HepG2 (cell line): ENCODE data around the gene GNG2. TPM values are rescaled to one million over a fixed set of nuclear protein-coding genes. Genes with fewer than 3 reads are reported as not detected.

Experiments
- ATAC-seq: fragments of 200-7000 bp; cut with Tn5 transposase; 3 replicates; pipeline ENCODE4 v1.9.1; 2020; ENCODE audit warnings: mild to moderate bottlenecking, moderate library complexity
- BruUV-seq: library from RNA; stranded (reverse); fragments of 400-500 nt; replicated peaks from 2 replicates; lab custom pipeline; 2021; lab: Mats Ljungman, UMichigan
- CTCF ChIA-PET: fragments of 300-600 bp; formaldehyde crosslinking; extraction: SDS; loops from one replicate; lab custom pipeline; 2021; ENCODE audit warnings: low total read pairs, inconsistent platforms, low intra/inter-chr PET ratio; lab: Yijun Ruan, JAX
- POLR2A ChIA-PET: fragments of 350-600 bp; sonication (Branson Sonifier 250); formaldehyde crosslinking; loops from one replicate; lab custom pipeline; 2020; ENCODE audit warnings: antibody characterized with exemption, inconsistent platforms; lab: Yijun Ruan, JAX
- DNase-seq: peaks from one replicate; pipeline ENCODE4 v3.0.0-alpha.2; 2015; ENCODE audit warnings: low spot score
- FAIRE-seq: peaks from 3 replicates; lab custom pipeline; 2011; peaks lifted over from hg19 to GRCh38; lab: Jason Lieb, UNC
- H2AFZ ChIP-seq: one replicate; pipeline ENCODE4 v1.6.1; 2011; ENCODE audit warnings: low read length, inconsistent platforms
- H3K27ac ChIP-seq: fragments of 300-600 bp; 3 replicates; pipeline ENCODE4 v1.8.0; 2011; ENCODE audit warnings: mixed run types, mild to moderate bottlenecking, mixed read lengths, low read length, inconsistent platforms; ENCODE audit not compliant: insufficient read depth; ENCODE audit errors: extremely low read length
- H3K27me3 ChIP-seq, 2 experiments: fragments of 200-600 bp in 1 of 2; 2 replicates in 1 of 2; 3 replicates in 1 of 2; pipeline versions ENCODE4 v1.6.0 to v1.8.0; 2011; ENCODE audit warnings: low read length in 2 of 2, mild to moderate bottlenecking in 2 of 2, moderate library complexity in 2 of 2, inconsistent platforms in 1 of 2; ENCODE audit not compliant: insufficient read depth in 2 of 2, control insufficient read depth in 1 of 2
- H3K36me3 ChIP-seq, 2 experiments: fragments of 200-600 bp in 1 of 2; replicated peaks in 1 of 2; 2 replicates in 1 of 2; 3 replicates in 1 of 2; pipeline versions ENCODE4 v1.5.1 to v1.8.0; 2011; ENCODE audit warnings: low read length in 2 of 2, inconsistent platforms in 1 of 2; ENCODE audit not compliant: insufficient read depth in 2 of 2, control insufficient read depth in 1 of 2
- H3K4me1 ChIP-seq: 2 replicates; pipeline ENCODE4 v1.5.1; 2012; ENCODE audit warnings: low read length, inconsistent platforms; ENCODE audit not compliant: insufficient read depth
- H3K4me2 ChIP-seq: 2 replicates; pipeline ENCODE4 v1.6.0; 2011; ENCODE audit warnings: low read depth, low read length, inconsistent platforms
- H3K4me3 ChIP-seq, 3 experiments: fragments of 200-600 bp in 1 of 3; sonication (generic), shearing (Covaris generic) in 1 of 3; replicated peaks in 1 of 3; 2 replicates each; pipeline ENCODE4 v1.5.1; 2011 to 2016; ENCODE audit warnings: low read length in 3 of 3, inconsistent platforms in 2 of 3, low read depth in 2 of 3, mild to moderate bottlenecking in 2 of 3, control low read depth in 1 of 3, mixed read lengths in 1 of 3; ENCODE audit not compliant: insufficient read depth in 1 of 3
- H3K79me2 ChIP-seq: one replicate; pipeline ENCODE4 v1.6.1; 2011; ENCODE audit warnings: low read length, inconsistent platforms; ENCODE audit not compliant: insufficient read depth
- H3K9ac ChIP-seq: 2 replicates; pipeline ENCODE4 v1.6.0; 2011; ENCODE audit warnings: mild to moderate bottlenecking, low read depth, low read length, inconsistent platforms; ENCODE audit not compliant: insufficient read depth
- H3K9me3 ChIP-seq: 2 replicates; pipeline ENCODE4 v1.5.1; 2012; ENCODE audit warnings: mild to moderate bottlenecking, low read length
- H4K20me1 ChIP-seq: 2 replicates; pipeline ENCODE4 v1.6.0; 2011; ENCODE audit warnings: inconsistent platforms, mild to moderate bottlenecking, low read length, moderate library complexity; ENCODE audit not compliant: insufficient read depth
- GPN1 ChIP-seq: sonication (generic); formaldehyde crosslinking; IDR thresholded peaks from 2 replicates; pipeline ENCODE4 v1.5.1; 2020; ENCODE audit warnings: missing genetic modification reagents, borderline replicate concordance
- HNRNPH1 ChIP-seq: fragments of 200-400 bp; formaldehyde crosslinking; optimal IDR thresholded peaks from 2 replicates; pipeline ENCODE3; 2017; ENCODE audit warnings: mild to moderate bottlenecking, low read depth, low read length
- NR3C1 ChIP-seq: sonication (generic); formaldehyde crosslinking; IDR thresholded peaks from 2 replicates; pipeline ENCODE4 v1.4.0; 2020; ENCODE audit warnings: missing genetic modification reagents
- ONECUT2 ChIP-seq: sonication (generic); formaldehyde crosslinking; IDR thresholded peaks from 2 replicates; pipeline ENCODE4 v1.4.0; 2020; ENCODE audit warnings: missing genetic modification reagents
- RCOR2 ChIP-seq: IDR thresholded peaks from 2 replicates; pipeline ENCODE4 v1.6.1; 2016; ENCODE audit warnings: missing biosample characterization, missing genetic modification reagents
- REPIN1 ChIP-seq: sonication (generic); formaldehyde crosslinking; IDR thresholded peaks from 2 replicates; pipeline ENCODE4 v1.8.0; 2022; ENCODE audit warnings: missing genetic modification reagents, low read depth, mild to moderate bottlenecking, borderline replicate concordance
- RERE ChIP-seq: IDR thresholded peaks from 2 replicates; pipeline ENCODE4 v1.6.1; 2016; ENCODE audit warnings: low read depth, missing genetic modification reagents, missing compliant biosample characterization
- REXO4 ChIP-seq: sonication (generic); formaldehyde crosslinking; IDR thresholded peaks from 2 replicates; pipeline ENCODE4 v1.8.0; 2022; ENCODE audit warnings: missing genetic modification reagents, mild to moderate bottlenecking, borderline replicate concordance
- RXRA ChIP-seq: sonication (generic); formaldehyde crosslinking; IDR thresholded peaks from 2 replicates; pipeline ENCODE4 v1.5.1; 2020; ENCODE audit warnings: missing genetic modification reagents
- SNRNP70 ChIP-seq: fragments of 200-400 bp; formaldehyde crosslinking; IDR thresholded peaks from 2 replicates; pipeline ENCODE4 v1.6.1; 2017; ENCODE audit warnings: mild to moderate bottlenecking, low read depth, low read length, moderate library complexity
- SPEN ChIP-seq: sonication (generic); formaldehyde crosslinking; IDR thresholded peaks from 2 replicates; pipeline ENCODE4 v1.5.1; 2020; ENCODE audit warnings: low read depth, mild to moderate bottlenecking, missing genetic modification reagents
- ZNF704 ChIP-seq: sonication (generic); formaldehyde crosslinking; IDR thresholded peaks from 2 replicates; pipeline ENCODE4 v1.8.1; 2023; ENCODE audit warnings: mild to moderate bottlenecking, inconsistent platforms, moderate library complexity, missing genetic modification reagents, borderline replicate concordance
- WGBS: methylation state at CpG from one replicate; pipeline ENCODE4 v1.1.6; 2017; ENCODE audit warnings: low lambda C conversion rate; 5-methylcytosine and 5-hydroxymethylcytosine counted together
- in situ Hi-C: cut with HindIII; loops from 2 replicates; pipeline ENCODE4 v1.10.0; 2017; ENCODE audit warnings: low pct_unique_long_range_greater_than_20kb; ENCODE audit not compliant: extremely low pct_ligation_motif_present
- intact Hi-C: fragments of 100-400 bp; cut with micrococcal nuclease; formaldehyde crosslinking; loops from one replicate; pipeline ENCODE4 v1.10.0; 2022; ENCODE audit not compliant: unreplicated experiment
- polyA plus RNA-seq, 8 experiments: library from polyadenylated mRNA; depleted of rRNA in 3 of 8; stranded (reverse) in 7 of 8; unstranded in 1 of 8; fragments of >200 nt; fragmentation: Illumina TruSeq in 4 of 8; extraction: Trizol in 4 of 8; gene quantifications; 2 replicates each; pipeline versions ENCODE4 v1.2.1 to v1.2.3, GENCODE V29; 2011 to 2016; ENCODE audit warnings: low read depth in 4 of 8, missing spikeins in 1 of 8, mixed read lengths in 1 of 8; ENCODE audit not compliant: insufficient read depth in 1 of 8
- total RNA-seq, 5 experiments: library from RNA; depleted of rRNA; stranded (reverse); fragments of >200 nt; fragmentation: Illumina TruSeq; extraction: Trizol; gene quantifications; 2 replicates each; pipeline ENCODE4 v1.2.3, GENCODE V29; 2016; ENCODE audit warnings: low read depth in 1 of 5

GNG2 gene
- total and polyA plus RNA-seq, 2 of the 13 experiments (the other 11 are each of a cell fraction or from before 2014, with no cell fraction given): not detected

DNA sequence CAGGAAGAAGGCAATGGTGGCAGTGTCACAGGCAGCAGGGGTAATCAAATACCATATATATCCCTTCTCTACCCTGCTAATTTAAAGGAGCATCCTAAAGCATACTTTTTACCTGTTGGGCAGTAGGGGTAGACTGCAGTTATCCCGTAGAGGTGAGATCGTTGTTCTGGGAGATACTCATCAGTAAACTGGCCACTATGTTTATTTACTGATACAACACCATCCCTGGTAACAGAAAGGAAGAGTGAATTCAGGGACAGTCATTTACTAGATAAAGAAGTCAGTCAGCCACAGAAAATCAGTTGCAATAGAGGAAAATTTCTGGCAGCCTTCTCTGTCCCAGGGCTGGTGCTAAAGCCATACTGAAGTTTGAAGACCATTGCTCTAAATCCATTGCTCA, 145.2 kb downstream of the GNG2 start:
- ChIA-PET POLR2A (no interaction called here), CTCF (no interaction called here)
- no peak overlapping the region for H2AFZ ChIP-seq
- BruUV-seq: no TSS peak
- no peaks in the 10 kb centered on the region for H3K27me3 ChIP-seq
- no peak overlapping the region for H3K27ac ChIP-seq
- WGBS: 96% methylated on average over 2 of the region's 2 CpGs
- H3K9ac ChIP-seq: no peak overlapping the region
- peaks cover 24 to 94% of the 10 kb centered on the region in 2 experiments for H3K36me3 ChIP-seq
- intact Hi-C loops: no loop called here
- TF ChIP-seq REXO4 (CRISPR knock-in tag) (no peak), RXRA (CRISPR knock-in tag) (no peak), ONECUT2 (CRISPR knock-in tag) (no peak), REPIN1 (no peak), GPN1 (no peak), SNRNP70 (no peak), SPEN (CRISPR knock-in tag) (no peak), NR3C1 (CRISPR knock-in tag) (no peak)
- no peaks in the 10 kb centered on the region for H4K20me1 ChIP-seq
- no peak for FAIRE-seq
- in situ Hi-C loops: no loop called here
- no peak for ATAC-seq
- DNase-seq: no peak
- 0 out of 2 replicates have a peak, but pooled peaks cover 6% of the 10 kb centered on the region for H3K4me1 ChIP-seq
- H3K4me2 ChIP-seq: no peak overlapping the region
- no peaks in the 10 kb centered on the region for H3K79me2 ChIP-seq
- H3K9me3 ChIP-seq: no peaks in the 10 kb centered on the region
- H3K4me3 ChIP-seq: no peak overlapping the region

DNA sequence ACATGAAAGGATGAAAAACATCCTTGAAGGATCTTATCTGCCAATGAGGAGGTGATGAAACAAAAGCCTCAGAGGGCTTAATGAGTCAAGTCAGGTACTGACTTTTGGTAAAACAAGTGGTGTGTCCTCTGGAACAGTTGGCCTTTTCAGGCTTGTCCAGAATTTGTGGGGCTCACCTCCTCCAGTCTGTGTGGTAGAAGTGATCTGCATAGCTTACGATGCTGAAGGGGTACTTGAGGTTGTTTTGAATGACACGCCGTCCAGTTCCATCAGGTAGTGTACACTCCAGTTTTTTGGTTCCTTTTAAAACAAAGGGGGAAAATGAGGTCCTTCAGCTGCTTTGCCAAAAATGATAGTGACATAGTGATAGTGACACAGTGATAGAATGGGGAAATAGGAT, 145.9 kb downstream of the GNG2 start:
- Histone ChIP-seq H3K79me2 (no peaks in the 10 kb centered on the region), H3K9me3 (no peaks in the 10 kb centered on the region), H3K36me3 (peaks cover 21 to 94% of the 10 kb centered on the region in 2 experiments), H3K4me1 (0 out of 2 replicates have a peak, but pooled peaks cover 6% of the 10 kb centered on the region), H3K27me3 (no peaks in the 10 kb centered on the region), H3K9ac (no peak overlapping the region), H4K20me1 (no peaks in the 10 kb centered on the region), H3K4me2 (no peak overlapping the region), H2AFZ (no peak overlapping the region), H3K27ac (no peak overlapping the region), H3K4me3 (no peak overlapping the region)
- BruUV-seq: no TSS peak
- WGBS: 92% methylated on average over 3 of the region's 3 CpGs
- in situ Hi-C loops (no loop called here), intact Hi-C loops (no loop called here)
- ATAC-seq: no peak
- ChIA-PET CTCF (no interaction called here), POLR2A (no interaction called here)
- FAIRE-seq: no peak
- no peak for DNase-seq
- TF ChIP-seq ZNF704 (CRISPR knock-in tag): no peak
- no peak for TF ChIP-seq HNRNPH1
- no peak for TF ChIP-seq RCOR2 (CRISPR knock-in tag)
- TF ChIP-seq RERE: no peak
